OCI-LY1 (cell line): ENCODE measurements around the gene TGM6.

ENCODE experiments used
- H2AFZ ChIP-seq: fragments of 200-600 bp; sonication (generic), shearing (Covaris generic); 2 replicates; pipeline ENCODE4 v1.6.0; 2014; ENCODE audit warnings: antibody characterized with exemption, mild to moderate bottlenecking, low read length
- H3F3A ChIP-seq: fragments of 200-600 bp; sonication (generic), shearing (Covaris generic); 2 replicates; pipeline ENCODE4 v1.6.0; 2014; ENCODE audit warnings: mild to moderate bottlenecking, antibody characterized with exemption, low read length, moderate library complexity; ENCODE audit not compliant: insufficient read depth
- H3K27ac ChIP-seq: fragments of 200-600 bp; sonication (generic); 2 replicates; pipeline ENCODE4 v1.5.1; 2014; ENCODE audit warnings: low read length, mixed run types, mild to moderate bottlenecking, low read depth; ENCODE audit not compliant: poor library complexity, severe bottlenecking
- H3K27me3 ChIP-seq: fragments of 200-600 bp; sonication (generic); 2 replicates; pipeline ENCODE4 v1.6.0; 2014; ENCODE audit warnings: antibody characterized with exemption, mild to moderate bottlenecking, low read length, moderate library complexity; ENCODE audit not compliant: insufficient read depth
- H3K36me3 ChIP-seq: fragments of 200-600 bp; sonication (generic); 2 replicates; pipeline ENCODE4 v1.6.1; 2014; ENCODE audit warnings: mild to moderate bottlenecking, antibody characterized with exemption, low read length, moderate library complexity, mixed read lengths; ENCODE audit not compliant: insufficient read depth
- H3K4me1 ChIP-seq: fragments of 200-600 bp; sonication (generic); 2 replicates; pipeline ENCODE4 v1.5.1; 2014; ENCODE audit warnings: mild to moderate bottlenecking, low read length, moderate library complexity; ENCODE audit not compliant: insufficient read depth, severe bottlenecking
- H3K4me2 ChIP-seq: fragments of 200-600 bp; sonication (generic), shearing (Covaris generic); 2 replicates; pipeline ENCODE4 v1.6.1; 2014; ENCODE audit warnings: low read length
- H3K4me3 ChIP-seq: fragments of 200-600 bp; sonication (generic); 2 replicates; pipeline ENCODE4 v1.5.1; 2014; ENCODE audit warnings: low read length, low read depth, mild to moderate bottlenecking, mixed read lengths; ENCODE audit not compliant: poor library complexity, severe bottlenecking
- H3K79me2 ChIP-seq: fragments of 200-600 bp; shearing (Covaris generic); 2 replicates; pipeline ENCODE4 v1.6.1; 2016; ENCODE audit warnings: mixed run types, low read length, mixed read lengths; ENCODE audit not compliant: insufficient read depth
- H3K9ac ChIP-seq: fragments of 200-600 bp; sonication (generic), shearing (Covaris generic); 2 replicates; pipeline ENCODE4 v1.6.1; 2014; ENCODE audit warnings: mild to moderate bottlenecking, low read length, mixed read lengths
- H3K9me2 ChIP-seq: fragments of 200-600 bp; sonication (generic), shearing (Covaris generic); 2 replicates; pipeline ENCODE4 v1.6.1; 2014; ENCODE audit warnings: low read depth, mild to moderate bottlenecking, low read length, mixed read lengths
- H3K9me3 ChIP-seq: fragments of 200-600 bp; shearing (Covaris generic); 2 replicates; pipeline ENCODE4 v1.6.1; 2014; ENCODE audit warnings: low read length, mixed read lengths
- H4K20me1 ChIP-seq: fragments of 200-600 bp; sonication (generic), shearing (Covaris generic); 2 replicates; pipeline ENCODE4 v1.6.0; 2016; ENCODE audit warnings: mild to moderate bottlenecking, low read length; ENCODE audit not compliant: insufficient read depth
- CTCF ChIP-seq: fragments of 200-600 bp; sonication (generic), shearing (Covaris generic); IDR thresholded peaks from 2 replicates; pipeline ENCODE4 v1.5.1; 2017; ENCODE audit warnings: mild to moderate bottlenecking, antibody characterized with exemption, low read length, moderate library complexity, mixed read lengths
- EZH2 ChIP-seq: fragments of 200-600 bp; sonication (generic), shearing (Covaris generic); IDR thresholded peaks from 2 replicates; pipeline ENCODE4 v1.8.0; 2017; ENCODE audit warnings: borderline replicate concordance, mixed run types, mild to moderate bottlenecking, antibody characterized with exemption, low read length, moderate library complexity, mixed read lengths

The TGM6 gene

DNA sequence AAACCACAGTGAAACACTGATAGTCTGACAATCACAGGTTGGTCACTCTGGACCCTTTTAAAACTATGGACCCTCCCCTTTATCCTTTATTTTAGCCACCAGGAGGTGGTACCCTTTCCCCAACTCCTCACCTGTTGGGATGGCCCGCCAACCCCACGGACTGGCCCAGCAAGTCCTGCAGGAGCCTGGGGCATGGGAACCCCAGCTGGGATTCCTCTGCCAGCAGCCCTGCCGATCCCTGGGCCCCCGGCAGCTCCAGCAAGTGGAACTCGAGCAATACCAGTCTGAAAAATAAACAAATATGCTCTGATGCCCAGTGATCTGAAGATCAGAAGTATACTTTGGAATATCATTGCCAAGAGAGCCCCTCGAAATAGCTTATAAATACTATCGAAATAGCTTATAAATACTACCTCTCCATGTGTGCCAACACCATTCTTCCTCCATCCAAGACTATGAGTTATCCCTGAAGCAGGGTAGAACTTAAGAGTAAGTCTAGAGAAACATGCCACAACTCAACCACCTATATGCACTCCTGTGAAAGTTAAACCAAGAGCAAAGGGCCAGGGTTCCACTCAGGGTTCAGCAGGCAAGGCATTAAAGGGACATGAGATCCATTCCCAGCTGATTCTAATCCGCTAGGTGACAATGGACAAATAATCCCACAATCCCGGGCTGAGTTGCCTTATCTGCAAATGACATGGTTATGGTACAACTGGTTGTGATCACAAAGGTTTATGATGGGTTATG is 83.1 kb downstream of the TGM6 start:
- Histone ChIP-seq H3K9me2 (no peaks in the 10 kb centered on the region), H3K4me3 (no peak overlapping the region), H3K27me3 (no peaks in the 10 kb centered on the region), H3K9me3 (no peaks in the 10 kb centered on the region), H3F3A (peaks cover 8% of the 10 kb centered on the region; the same call in 1 of the 2 replicates), H3K4me2 (no peak overlapping the region), H4K20me1 (peaks cover 7% of the 10 kb centered on the region; the same call in 1 of the 2 replicates), H3K4me1 (peaks cover 10% of the 10 kb centered on the region), H2AFZ (no peak overlapping the region), H3K79me2 (peaks cover 16% of the 10 kb centered on the region), H3K36me3 (peaks cover 100% of the 10 kb centered on the region), H3K9ac (no peak overlapping the region), H3K27ac (no peak overlapping the region)
- TF ChIP-seq CTCF, result no peak
- TF ChIP-seq EZH2, result no peak

- H3K4me1 ChIP-seq, result peaks cover 17% of the 10 kb centered on the region
- H3K79me2 ChIP-seq, result peaks cover 29% of the 10 kb centered on the region
- H3K27ac ChIP-seq, result no peak overlapping the region
- no peaks in the 10 kb centered on the region for H3F3A ChIP-seq
- no peak overlapping the region for H2AFZ ChIP-seq
- no peak for TF ChIP-seq CTCF
- TF ChIP-seq EZH2, result no peak
- no peak overlapping the region for H3K9ac ChIP-seq
- H4K20me1 ChIP-seq, result peaks cover 7% of the 10 kb centered on the region; the same call in 1 of the 2 replicates
- peaks cover 98% of the 10 kb centered on the region for H3K36me3 ChIP-seq
- no peak overlapping the region for H3K4me3 ChIP-seq
- H3K4me2 ChIP-seq, result no peak overlapping the region
- H3K9me2 ChIP-seq, result no peaks in the 10 kb centered on the region
- no peaks in the 10 kb centered on the region for H3K27me3 ChIP-seq
- H3K9me3 ChIP-seq, result no peaks in the 10 kb centered on the region
Observed at GRCh38 chr20:2465100-2465499, 84.4 kb downstream of the TGM6 start.

DNA sequence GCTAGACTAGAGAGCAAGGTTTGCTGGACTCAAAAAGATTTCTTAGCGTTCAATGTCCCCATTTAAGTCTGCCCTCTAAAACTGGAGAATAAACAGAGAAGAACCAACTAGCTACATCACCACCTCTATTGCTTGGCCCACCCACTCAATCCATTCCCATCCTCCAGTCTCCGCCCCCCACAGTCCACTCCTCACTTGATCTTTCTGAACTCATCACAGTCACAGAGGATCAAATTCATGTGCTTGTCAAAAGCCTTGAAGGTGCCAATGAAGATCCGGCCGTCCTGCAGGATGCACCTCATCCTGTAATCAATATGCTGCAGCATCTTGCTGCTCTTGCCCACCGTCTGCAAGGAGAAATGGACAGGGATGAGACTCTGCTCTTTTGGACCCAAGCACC is 86.7 kb downstream of the TGM6 start:
- Histone ChIP-seq H3K4me2 (no peak overlapping the region), H4K20me1 (peaks cover 7% of the 10 kb centered on the region; the same call in 1 of the 2 replicates), H3K4me3 (no peak overlapping the region), H3K4me1 (peaks cover 24% of the 10 kb centered on the region), H3K27ac (no peak overlapping the region), H3K9me3 (no peaks in the 10 kb centered on the region), H3K27me3 (no peaks in the 10 kb centered on the region), H3F3A (no peaks in the 10 kb centered on the region), H3K36me3 (peaks cover 76% of the 10 kb centered on the region), H3K9ac (no peak overlapping the region), H3K9me2 (no peaks in the 10 kb centered on the region), H2AFZ (no peak overlapping the region), H3K79me2 (peaks cover 32% of the 10 kb centered on the region)
- TF ChIP-seq EZH2 (no peak), CTCF (no peak)
